GM18499 (cell line): ENCODE measurements around the gene SMURF2.
"Not testable (repeated sequence)": the region's sequence is repeated elsewhere in the genome, so short reads cannot be mapped to it uniquely, and the experiment has no call there.

Experiments
- ATAC-seq: cut with Tn5 transposase; IDR thresholded peaks from one replicate; pipeline ENCODE4 v1.9.1; 2021; ENCODE audit warnings: moderate number of reproducible peaks; ENCODE audit not compliant: insufficient read depth, unreplicated experiment

The SMURF2 gene

DNA sequence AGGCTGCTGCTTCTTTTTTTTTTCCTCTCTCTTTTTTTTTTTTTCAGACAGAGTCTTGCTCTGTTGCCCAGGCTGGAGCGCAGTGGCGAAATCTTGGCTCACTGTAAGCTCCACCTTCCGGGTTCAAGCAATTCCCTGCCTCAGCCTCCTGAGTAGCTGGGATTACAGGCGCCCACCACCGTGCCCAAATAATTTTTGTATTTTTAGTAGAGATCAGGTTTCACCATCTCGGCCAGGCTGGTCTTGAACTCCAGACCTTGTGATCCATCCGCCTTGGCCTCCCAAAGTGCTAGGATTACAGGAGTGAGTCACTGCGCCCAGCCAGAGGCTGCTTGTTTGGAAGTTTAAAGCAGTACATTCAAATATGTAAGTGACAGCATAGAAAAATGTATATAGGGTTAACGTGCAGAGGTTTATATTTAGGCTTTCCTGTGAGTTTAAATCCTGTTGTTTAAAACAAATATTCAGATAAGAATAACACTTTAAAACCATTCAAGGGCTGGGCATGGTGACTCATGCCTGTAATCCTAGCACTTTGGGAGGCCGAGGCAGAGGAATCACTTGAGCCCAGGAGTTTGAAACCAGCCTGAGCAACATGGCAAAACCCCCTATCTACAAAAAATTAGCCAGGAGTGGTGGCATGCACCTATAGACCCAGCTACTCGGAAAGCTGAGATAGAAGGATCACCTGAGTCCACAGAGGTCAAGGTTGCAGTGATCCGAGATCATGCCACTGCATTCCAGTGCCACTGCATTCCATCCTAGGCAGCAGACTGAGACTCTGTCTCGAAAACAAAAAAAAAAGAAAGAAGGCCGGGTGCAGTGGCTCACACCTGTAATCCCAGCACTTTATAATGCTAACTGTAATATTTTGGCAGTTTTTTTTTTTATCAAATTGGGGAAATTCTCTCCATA is 6.0 kb upstream of the SMURF2 start:
- ATAC-seq = not testable (repeated sequence)

GRCh38 chr17:64664299-64664981 is 2.3 kb upstream of the SMURF2 start:
- ATAC-seq = not testable (repeated sequence)

- not testable (repeated sequence) for ATAC-seq
These were observed 1.7 kb upstream of the SMURF2 start for GRCh38 chr17:64663836-64664235.

DNA sequence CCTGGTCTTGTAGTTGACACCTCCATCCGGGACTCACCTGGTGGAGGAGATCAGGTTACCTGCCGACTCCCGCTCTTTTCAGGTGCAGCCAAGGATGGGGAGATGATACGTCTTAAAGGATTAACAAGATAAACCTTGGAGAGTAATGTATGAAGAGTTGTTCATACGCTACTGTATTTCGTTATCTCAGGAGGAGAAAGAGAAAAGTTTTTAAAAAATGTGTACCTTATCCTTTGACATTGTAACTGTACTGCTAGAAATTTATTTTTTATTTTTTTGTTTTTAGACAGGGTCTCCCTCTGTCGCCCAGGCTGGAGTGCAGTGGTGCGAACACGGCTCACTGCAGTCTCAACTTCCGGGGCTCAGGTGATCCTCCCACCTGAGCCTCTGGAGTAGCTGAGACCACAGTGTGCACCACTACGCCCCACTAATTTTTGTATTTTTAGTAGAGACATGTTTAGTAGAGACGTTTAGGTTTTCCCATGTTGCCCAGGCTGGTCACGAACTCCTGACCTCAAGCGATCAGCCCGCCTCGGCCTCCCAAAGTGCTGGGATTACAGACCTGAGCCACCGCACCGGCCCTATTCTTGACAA is 764 bp upstream of the SMURF2 start:
- ATAC-seq = no peak

- peak; percentile 11 for ATAC-seq
These were observed 456 bp downstream of the SMURF2 start for GRCh38 chr17:64661726-64661975.

DNA sequence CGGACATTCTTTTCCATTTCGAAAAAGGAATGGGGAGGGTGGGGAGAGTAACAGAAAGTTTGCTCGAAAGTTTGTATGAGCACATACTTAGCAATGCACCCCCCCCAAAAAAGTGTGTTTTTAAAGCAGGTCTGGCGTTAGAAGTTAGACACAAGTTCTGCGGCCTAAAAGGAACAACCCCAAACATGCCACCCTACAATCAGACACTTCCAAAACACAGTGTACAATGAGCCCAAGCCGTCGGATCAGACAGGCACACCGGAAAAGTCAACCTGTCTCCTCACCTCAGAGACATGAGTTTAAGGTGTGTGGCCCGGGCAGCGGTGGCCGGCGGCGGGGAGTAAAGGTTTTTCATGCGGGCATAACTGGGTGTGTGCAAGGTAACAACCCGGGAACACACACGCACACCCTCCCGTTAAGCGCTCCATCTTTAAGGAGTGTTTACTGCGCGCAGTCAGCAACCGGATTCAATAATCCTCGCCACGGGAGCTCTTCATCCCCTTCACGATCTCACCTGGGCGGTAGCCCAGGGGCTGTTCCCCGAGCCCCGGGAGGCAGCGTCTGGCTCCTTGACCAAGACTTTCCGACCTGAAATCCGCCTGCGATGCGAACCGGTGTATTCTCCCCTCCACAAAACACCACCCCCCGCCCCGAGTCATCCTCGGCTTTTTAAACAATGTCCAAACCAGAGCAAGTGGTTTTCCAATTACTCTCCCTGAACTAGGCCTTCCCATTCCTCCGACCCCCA is 955 bp downstream of the SMURF2 start:
- ATAC-seq = not testable (repeated sequence)

GRCh38 chr17:64660195-64660977 is 1.7 kb downstream of the SMURF2 start:
- ATAC-seq = not testable (repeated sequence)

- no peak for ATAC-seq
These were observed 3.2 kb downstream of the SMURF2 start for GRCh38 chr17:64658931-64659330.

DNA sequence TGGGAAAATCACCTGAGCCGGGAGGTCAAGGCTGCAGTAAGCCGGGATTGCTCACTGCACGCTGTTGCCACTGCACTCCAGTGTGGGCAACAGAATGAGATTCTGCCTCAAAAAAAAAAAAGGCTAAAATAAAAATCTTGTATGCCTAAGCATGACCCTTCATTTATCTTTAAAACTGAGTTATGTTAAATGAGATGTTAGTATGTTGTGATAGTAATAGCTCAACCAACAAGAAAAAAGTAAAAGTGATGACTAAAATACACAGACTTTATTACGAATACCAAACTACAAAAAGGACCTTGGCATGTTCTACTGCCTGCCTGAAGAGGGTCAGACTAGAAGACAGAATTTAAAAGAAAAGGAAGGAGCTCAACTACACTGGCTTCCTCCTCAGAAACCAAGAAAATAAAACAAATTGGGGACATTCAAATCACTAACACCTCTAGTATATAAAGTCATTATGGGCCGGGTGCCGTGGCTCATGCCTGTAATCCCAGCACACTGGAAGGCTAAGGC is 4.4 kb downstream of the SMURF2 start:
- ATAC-seq = no peak

DNA sequence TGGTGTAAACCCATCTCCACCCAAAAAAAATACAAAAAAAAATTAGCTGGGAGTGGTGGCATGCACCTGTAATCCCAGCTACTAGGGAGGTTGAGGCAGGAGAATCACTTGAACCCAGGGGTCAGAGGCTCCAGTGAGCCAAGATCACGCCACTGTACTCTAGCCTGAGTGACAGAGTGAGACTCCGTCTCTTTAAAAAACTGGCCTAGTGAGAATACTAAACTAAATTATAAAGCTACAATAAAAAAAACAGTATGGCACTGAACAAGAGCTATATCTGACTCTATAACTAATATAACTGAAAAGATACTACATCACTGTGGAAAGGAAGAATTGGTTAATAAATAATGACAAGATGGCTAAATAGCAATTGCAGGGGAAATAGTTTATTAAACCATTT is 6.4 kb downstream of the SMURF2 start:
- no peak for ATAC-seq

- no peak for ATAC-seq
These were observed 8.1 kb downstream of the SMURF2 start for GRCh38 chr17:64653985-64654355.

DNA sequence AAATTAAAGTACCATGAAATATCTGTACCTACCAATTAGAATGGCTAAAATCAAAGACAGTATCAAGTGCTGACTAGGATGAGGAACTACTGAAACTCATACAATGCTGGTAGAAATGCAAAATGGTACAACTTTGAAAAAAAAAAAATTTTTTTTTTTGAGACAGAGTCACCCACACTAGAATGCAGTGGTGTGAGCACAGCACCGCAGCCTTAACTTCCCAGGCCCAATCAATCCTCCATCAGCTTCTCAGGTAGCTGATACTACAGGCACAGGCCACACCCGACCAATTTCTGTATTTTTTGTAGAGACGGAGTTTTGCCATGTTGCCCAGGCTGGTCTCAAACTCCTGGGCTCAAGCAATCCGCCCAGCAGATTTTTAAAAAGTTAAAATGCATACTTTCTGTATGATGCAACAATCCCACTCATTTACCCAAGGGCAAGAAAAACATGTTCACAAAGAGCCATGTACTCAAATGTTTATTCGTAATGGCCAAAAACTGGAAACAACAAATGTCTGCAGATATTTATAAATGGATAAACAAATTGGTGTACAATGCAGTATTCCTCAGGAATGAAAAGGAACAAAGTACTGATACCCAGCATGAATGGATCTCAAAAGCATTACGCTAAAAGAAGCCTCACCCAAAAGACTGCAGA is 8.7 kb downstream of the SMURF2 start:
- no peak for ATAC-seq

- ATAC-seq = no peak
These were observed 10.2 kb downstream of the SMURF2 start for GRCh38 chr17:64651889-64652288.

DNA sequence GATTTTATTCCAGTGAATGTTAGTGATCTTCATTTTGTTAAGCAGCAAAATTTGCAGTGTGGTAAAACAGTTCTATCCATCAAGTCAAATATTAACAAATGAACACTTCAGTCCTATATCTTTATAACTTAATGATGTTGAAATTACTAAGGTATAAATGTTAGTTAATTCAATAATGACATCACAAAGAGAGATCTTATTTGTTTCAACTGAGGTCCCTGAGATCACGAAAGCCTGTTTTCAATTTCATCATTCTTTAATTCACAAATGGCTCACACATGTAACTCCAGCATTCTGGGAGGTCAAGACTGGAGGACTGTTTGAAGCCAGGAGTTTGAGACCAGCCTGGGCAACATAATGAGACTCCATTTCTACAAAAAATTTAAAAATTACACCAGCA is 13.9 kb downstream of the SMURF2 start:
- no peak for ATAC-seq

GRCh38 chr17:64647817-64648216 is 14.3 kb downstream of the SMURF2 start:
- no peak for ATAC-seq

GRCh38 chr17:64639516-64639915 is 22.6 kb downstream of the SMURF2 start:
- ATAC-seq = no peak

GRCh38 chr17:64638552-64639203 is 23.4 kb downstream of the SMURF2 start:
- ATAC-seq = no peak

DNA sequence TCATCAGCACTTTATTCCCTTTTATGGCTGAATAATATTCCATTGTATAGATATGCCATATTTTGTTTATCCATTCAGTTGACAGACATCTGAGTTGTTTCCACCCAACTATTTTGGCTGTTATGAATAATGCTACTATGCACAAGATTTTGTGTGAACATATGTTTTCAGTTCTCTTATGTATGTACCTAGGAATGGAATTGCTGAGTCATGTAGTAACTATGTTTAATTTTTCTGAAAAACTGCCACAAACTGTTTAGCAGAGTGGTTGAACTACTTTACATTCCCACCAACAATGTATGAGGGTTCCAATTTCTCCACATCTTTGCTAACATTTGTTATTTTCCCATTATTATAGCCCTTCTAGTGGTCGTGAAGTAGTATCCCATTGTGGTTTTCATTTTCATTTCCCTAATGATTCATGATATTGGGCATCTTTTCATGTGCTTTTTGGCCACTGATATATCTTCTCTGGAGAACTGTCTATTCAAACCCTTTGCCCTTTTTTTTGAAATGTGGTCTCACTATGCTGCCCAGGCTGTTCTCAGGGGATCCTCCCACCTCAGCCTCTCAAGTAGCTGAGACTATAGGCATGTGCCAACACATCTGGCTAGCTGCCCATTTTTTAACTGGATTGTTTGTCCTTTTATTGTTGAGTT is 26.3 kb downstream of the SMURF2 start:
- peak; percentile 57 for ATAC-seq
